HL-60 (cell line): ENCODE results near the gene LAMP5.

ENCODE experiments used
- DNase-seq, 2 experiments: peaks; one replicate each; pipeline ENCODE4 v3.0.0-alpha.2; 2010 to 2020; ENCODE audit warnings: low read depth in 1 of 2, low spot score in 1 of 2
- H3K27ac ChIP-seq: fragments of 250-450 bp; sonication (Bioruptor Pico); replicated peaks from 2 replicates; pipeline ENCODE4 v1.5.1; 2020; ENCODE audit warnings: mild to moderate bottlenecking, moderate library complexity
- H3K27me3 ChIP-seq: fragments of 250-450 bp; sonication (Bioruptor Pico); 2 replicates; pipeline ENCODE4 v1.5.1; 2021; ENCODE audit warnings: mild to moderate bottlenecking, moderate library complexity; ENCODE audit not compliant: insufficient read depth, poor library complexity, severe bottlenecking
- H3K4me3 ChIP-seq: replicated peaks from 2 replicates; pipeline ENCODE4 v1.5.1; 2011; ENCODE audit warnings: mild to moderate bottlenecking, control low read depth, low read length; ENCODE audit not compliant: insufficient read depth
- CTCF ChIP-seq: IDR thresholded peaks from one replicate; pipeline ENCODE4 v1.5.1; 2011; ENCODE audit warnings: low read length, control low read depth, inconsistent platforms; ENCODE audit not compliant: insufficient read depth
- GABPA ChIP-seq: IDR thresholded peaks from 2 replicates; pipeline ENCODE4 v1.6.1; 2012; ENCODE audit warnings: low read depth
- POLR2AphosphoS5 ChIP-seq: IDR thresholded peaks from 2 replicates; pipeline ENCODE4 v1.6.1; 2012; ENCODE audit warnings: low read depth
- REST ChIP-seq: IDR thresholded peaks from 2 replicates; pipeline ENCODE4 v1.6.1; 2012; ENCODE audit warnings: low read depth; ENCODE audit not compliant: insufficient replicate concordance
- SPI1 ChIP-seq: IDR thresholded peaks from 2 replicates; pipeline ENCODE4 v1.6.1; 2012; ENCODE audit warnings: low read depth, mild to moderate bottlenecking, borderline replicate concordance

LAMP5 gene

GRCh38 chr20:9487231-9487630 is 27.2 kb upstream of the LAMP5 start:
- no peak for DNase-seq
- no peaks in the 10 kb centered on the region for H3K27me3 ChIP-seq
- TF ChIP-seq POLR2AphosphoS5 (no peak), CTCF (no peak), REST (no peak), GABPA (no peak), SPI1 (no peak)
- no peak overlapping the region for H3K27ac ChIP-seq
- no peak overlapping the region for H3K4me3 ChIP-seq

- DNase-seq = no peak
- no peaks in the 10 kb centered on the region for H3K27me3 ChIP-seq
- TF ChIP-seq SPI1 = no peak
- TF ChIP-seq GABPA = no peak
- no peak for TF ChIP-seq CTCF
- no peak for TF ChIP-seq REST
- no peak for TF ChIP-seq POLR2AphosphoS5
- no peak overlapping the region for H3K27ac ChIP-seq
- no peak overlapping the region for H3K4me3 ChIP-seq
Observed at GRCh38 chr20:9488063-9488462, 26.3 kb upstream of the LAMP5 start.

- TF ChIP-seq REST (no peak), GABPA (no peak), POLR2AphosphoS5 (no peak), CTCF (no peak)
- Histone ChIP-seq H3K4me3 (no peak overlapping the region), H3K27me3 (no peaks in the 10 kb centered on the region), H3K27ac (no peak overlapping the region)
- DNase-seq = no peak
Observed at GRCh38 chr20:9490161-9490560, 24.2 kb upstream of the LAMP5 start.
